ENCODE results near the gene EIF3D. TPM values are rescaled to one million over a fixed set of nuclear protein-coding genes. Genes with fewer than 3 reads are reported as not detected.
A peak's percentile ranks its signal among the peaks of the same experiment; 100 is the strongest.

The EIF3D gene
- total and polyA plus RNA-seq, 9 of the 15 experiments (the other 6 are each of a cell fraction or from before 2014, with no cell fraction given): 191 to 422 (median 279) TPM

DNA sequence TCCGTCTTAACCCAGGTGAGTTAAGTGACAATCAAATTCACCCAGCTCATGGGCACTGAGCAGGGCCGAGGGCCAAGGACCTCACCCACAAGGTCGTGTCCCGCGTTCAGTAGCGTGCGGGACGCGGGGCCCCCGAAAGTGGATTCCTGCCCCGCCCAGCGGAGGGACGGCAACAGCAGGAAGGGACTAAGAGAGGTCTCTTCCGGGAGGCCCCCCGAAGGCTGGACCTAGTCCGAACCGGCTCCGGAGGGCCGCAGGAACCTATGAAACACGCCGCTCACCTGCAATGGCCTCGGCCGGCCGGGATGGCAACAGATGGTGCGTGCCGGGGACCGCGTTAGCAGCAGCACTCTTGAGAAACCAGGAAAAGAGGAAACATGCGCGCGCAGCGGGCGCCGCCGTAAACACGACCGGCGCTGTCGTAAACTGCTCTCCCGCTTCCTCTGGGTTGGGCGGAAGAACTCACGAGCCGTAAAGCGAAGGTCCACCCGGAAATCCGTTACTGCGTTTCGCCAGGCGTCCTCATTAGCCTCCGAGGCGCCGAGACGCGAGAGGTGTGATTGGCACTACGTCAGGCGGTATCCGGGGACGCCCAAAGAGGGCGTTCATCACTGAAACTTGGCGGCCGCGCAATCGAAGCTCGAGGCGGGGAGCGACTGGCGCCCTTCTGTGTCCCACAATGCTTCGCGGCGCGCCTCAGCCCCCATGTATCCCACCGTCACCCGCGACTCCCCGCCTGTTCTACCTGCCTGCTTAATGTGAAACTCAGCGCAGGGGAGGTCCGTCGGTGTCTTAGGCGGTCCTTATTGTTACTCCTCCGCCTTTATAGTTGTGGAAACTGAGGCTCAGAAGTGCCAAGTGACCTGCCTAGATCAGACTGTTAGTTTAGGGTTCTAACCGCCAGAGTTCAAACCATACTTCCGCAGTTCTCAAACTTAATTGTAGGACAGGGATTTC lies at the start of gene EIF3D (continued):
- TF ChIP-seq, protein P1, sequence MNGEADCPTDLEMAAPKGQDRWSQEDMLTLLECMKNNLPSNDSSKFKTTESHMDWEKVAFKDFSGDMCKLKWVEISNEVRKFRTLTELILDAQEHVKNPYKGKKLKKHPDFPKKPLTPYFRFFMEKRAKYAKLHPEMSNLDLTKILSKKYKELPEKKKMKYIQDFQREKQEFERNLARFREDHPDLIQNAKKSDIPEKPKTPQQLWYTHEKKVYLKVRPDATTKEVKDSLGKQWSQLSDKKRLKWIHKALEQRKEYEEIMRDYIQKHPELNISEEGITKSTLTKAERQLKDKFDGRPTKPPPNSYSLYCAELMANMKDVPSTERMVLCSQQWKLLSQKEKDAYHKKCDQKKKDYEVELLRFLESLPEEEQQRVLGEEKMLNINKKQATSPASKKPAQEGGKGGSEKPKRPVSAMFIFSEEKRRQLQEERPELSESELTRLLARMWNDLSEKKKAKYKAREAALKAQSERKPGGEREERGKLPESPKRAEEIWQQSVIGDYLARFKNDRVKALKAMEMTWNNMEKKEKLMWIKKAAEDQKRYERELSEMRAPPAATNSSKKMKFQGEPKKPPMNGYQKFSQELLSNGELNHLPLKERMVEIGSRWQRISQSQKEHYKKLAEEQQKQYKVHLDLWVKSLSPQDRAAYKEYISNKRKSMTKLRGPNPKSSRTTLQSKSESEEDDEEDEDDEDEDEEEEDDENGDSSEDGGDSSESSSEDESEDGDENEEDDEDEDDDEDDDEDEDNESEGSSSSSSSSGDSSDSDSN (IDR thresholded peaks at IDR 0.05; ENCODE audit: borderline replicate concordance in 1 of 2, low read depth in 2 of 2, low read length in 2 of 2): peak in 1 of 2 experiments; percentile 66; a peak in 1 of 4 replicates
- TF ChIP-seq SMAD1 (IDR thresholded peaks at IDR 0.05; ENCODE audit: low read depth, low read length, partially characterized antibody) (peak; percentile 14), BHLHE40 (IDR thresholded peaks at IDR 0.05; ENCODE audit: low read length) (peak; percentile 26; the same call in 1 of the 2 replicates), RBBP5 (IDR thresholded peaks at IDR 0.05; ENCODE audit: borderline replicate concordance, insufficient read depth, low read length, poor library complexity, severe bottlenecking) (peak; percentile 98), KDM4B (IDR thresholded peaks at IDR 0.05; ENCODE audit: borderline replicate concordance in 2 of 2, low read depth in 1 of 2) (no peak), ZBTB8A (IDR thresholded peaks at IDR 0.05; ENCODE audit: partially characterized antibody) (no peak), ZNF217 (CRISPR knock-in tag; IDR thresholded peaks at IDR 0.05) (no peak), E2F6 (IDR thresholded peaks at IDR 0.05; ENCODE audit: borderline replicate concordance in 1 of 2, extremely low read depth in 1 of 2, insufficient read depth in 1 of 2, insufficient read length in 1 of 2, low read depth in 1 of 2, low read length in 1 of 2, poor library complexity in 1 of 2, severe bottlenecking in 1 of 2) (peak; percentile 70 to 77), NKRF (IDR thresholded peaks at IDR 0.05; ENCODE audit: borderline replicate concordance) (peak; percentile 88; the same call in 1 of the 2 replicates)
- TF ChIP-seq, protein P2, sequence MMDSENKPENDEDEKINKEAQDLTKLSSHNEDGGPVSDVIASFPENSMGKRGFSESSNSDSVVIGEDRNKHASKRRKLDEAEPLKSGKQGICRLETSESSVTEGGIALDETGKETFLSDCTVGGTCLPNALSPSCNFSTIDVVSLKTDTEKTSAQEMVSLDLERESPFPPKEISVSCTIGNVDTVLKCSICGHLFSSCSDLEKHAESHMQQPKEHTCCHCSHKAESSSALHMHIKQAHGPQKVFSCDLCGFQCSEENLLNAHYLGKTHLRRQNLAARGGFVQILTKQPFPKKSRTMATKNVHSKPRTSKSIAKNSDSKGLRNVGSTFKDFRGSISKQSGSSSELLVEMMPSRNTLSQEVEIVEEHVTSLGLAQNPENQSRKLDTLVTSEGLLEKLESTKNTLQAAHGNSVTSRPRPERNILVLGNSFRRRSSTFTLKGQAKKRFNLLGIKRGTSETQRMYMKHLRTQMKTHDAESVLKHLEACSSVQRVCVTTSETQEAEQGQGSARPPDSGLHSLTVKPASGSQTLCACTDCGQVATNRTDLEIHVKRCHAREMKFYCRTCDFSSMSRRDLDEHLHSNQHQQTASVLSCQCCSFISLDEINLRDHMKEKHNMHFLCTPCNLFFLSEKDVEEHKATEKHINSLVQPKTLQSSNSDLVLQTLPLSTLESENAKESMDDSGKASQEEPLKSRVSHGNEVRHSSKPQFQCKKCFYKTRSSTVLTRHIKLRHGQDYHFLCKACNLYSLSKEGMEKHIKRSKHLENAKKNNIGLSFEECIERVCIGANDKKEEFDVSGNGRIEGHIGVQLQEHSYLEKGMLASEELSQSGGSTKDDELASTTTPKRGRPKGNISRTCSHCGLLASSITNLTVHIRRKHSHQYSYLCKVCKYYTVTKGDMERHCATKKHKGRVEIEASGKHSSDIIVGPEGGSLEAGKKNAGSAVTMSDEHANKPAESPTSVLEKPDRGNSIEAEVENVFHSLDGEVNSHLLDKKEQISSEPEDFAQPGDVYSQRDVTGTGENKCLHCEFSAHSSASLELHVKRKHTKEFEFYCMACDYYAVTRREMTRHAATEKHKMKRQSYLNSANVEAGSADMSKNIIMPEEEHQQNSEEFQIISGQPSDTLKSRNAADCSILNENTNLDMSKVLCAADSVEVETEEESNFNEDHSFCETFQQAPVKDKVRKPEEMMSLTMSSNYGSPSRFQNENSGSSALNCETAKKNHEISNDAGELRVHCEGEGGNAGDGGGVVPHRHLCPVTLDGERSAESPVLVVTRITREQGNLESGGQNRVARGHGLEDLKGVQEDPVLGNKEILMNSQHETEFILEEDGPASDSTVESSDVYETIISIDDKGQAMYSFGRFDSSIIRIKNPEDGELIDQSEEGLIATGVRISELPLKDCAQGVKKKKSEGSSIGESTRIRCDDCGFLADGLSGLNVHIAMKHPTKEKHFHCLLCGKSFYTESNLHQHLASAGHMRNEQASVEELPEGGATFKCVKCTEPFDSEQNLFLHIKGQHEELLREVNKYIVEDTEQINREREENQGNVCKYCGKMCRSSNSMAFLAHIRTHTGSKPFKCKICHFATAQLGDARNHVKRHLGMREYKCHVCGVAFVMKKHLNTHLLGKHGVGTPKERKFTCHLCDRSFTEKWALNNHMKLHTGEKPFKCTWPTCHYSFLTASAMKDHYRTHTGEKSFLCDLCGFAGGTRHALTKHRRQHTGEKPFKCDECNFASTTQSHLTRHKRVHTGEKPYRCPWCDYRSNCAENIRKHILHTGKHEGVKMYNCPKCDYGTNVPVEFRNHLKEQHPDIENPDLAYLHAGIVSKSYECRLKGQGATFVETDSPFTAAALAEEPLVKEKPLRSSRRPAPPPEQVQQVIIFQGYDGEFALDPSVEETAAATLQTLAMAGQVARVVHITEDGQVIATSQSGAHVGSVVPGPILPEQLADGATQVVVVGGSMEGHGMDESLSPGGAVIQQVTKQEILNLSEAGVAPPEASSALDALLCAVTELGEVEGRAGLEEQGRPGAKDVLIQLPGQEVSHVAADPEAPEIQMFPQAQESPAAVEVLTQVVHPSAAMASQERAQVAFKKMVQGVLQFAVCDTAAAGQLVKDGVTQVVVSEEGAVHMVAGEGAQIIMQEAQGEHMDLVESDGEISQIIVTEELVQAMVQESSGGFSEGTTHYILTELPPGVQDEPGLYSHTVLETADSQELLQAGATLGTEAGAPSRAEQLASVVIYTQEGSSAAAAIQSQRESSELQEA (IDR thresholded peaks at IDR 0.05; ENCODE audit: low read depth): no peak

Measured in K562 (cell line).